Esophagus (tissue), 2 donors: ENCODE results near the gene SDHB. TPM values are rescaled to one million over a fixed set of nuclear protein-coding genes. Genes with fewer than 3 reads are reported as not detected.
"Not testable (repeated sequence)": the region's sequence is repeated elsewhere in the genome, so short reads cannot be mapped to it uniquely, and the experiment has no call there.

Source experiments
- H3K27ac ChIP-seq, 2 donors: one replicate each; pipeline ENCODE4 v1.5.1; 2013; ENCODE audit warnings: low read depth in 2 of 2, mild to moderate bottlenecking in 2 of 2, inconsistent platforms in 1 of 2, low read length in 1 of 2, moderate library complexity in 1 of 2
- H3K27me3 ChIP-seq, 2 donors: one replicate each; pipeline ENCODE4 v1.6.1; 2013; ENCODE audit warnings: low read length in 2 of 2, control low read depth in 1 of 2, mild to moderate bottlenecking in 1 of 2; ENCODE audit not compliant: insufficient read depth in 2 of 2, control insufficient read depth in 1 of 2
- H3K36me3 ChIP-seq, 2 donors: one replicate each; pipeline ENCODE4 v1.6.1; 2013; ENCODE audit warnings: low read length in 1 of 2; ENCODE audit not compliant: control insufficient read depth in 2 of 2, insufficient read depth in 2 of 2
- H3K4me1 ChIP-seq, 2 donors: one replicate each; pipeline ENCODE4 v1.6.1; 2013; ENCODE audit warnings: low read length in 1 of 2; ENCODE audit not compliant: control insufficient read depth in 2 of 2, insufficient read depth in 2 of 2
- H3K4me3 ChIP-seq, 2 donors: one replicate each; pipeline ENCODE4 v1.5.1; 2013; ENCODE audit warnings: low read length in 2 of 2, mild to moderate bottlenecking in 2 of 2, low read depth in 1 of 2, moderate library complexity in 1 of 2
- H3K9me3 ChIP-seq, 2 donors: one replicate each; pipeline ENCODE4 v1.6.1; 2013; ENCODE audit warnings: mild to moderate bottlenecking in 2 of 2, low read depth in 1 of 2, low read length in 1 of 2, moderate library complexity in 1 of 2; ENCODE audit not compliant: control insufficient read depth in 2 of 2, insufficient read depth in 1 of 2
- WGBS, 2 donors: extraction: QIAGEN DNeasy Blood & Tissue Kit; methylation state at CpG; one replicate each; pipeline ENCODE4 v1.1.7; 2013; 5-methylcytosine and 5-hydroxymethylcytosine counted together
- polyA plus RNA-seq, 2 donors: library from polyadenylated mRNA; stranded (reverse); fragments of 200-250 nt; gene quantifications; one replicate each; pipeline ENCODE4 v1.2.3, GENCODE V29; 2013
- donor health status: healthy with polysubstance abuse.
- donor health status: Bipolar disorder and iron deficiency.

Gene SDHB
- polyA plus RNA-seq, 2 donors = 36.5 to 102 TPM

- Histone ChIP-seq H3K9me3 (peaks cover 0 to 2% of the 10 kb centered on the region in 2 donors), H3K36me3 (no peaks in the 10 kb centered on the region), H3K4me1 (no peaks in the 10 kb centered on the region), H3K4me3 (no peak overlapping the region), H3K27me3 (no peaks in the 10 kb centered on the region), H3K27ac (no peak overlapping the region)
- 81 to 83% methylated on average over 11 of the region's 11 CpGs for WGBS, 2 donors
Observed at GRCh38 chr1:17066361-17067068, 12.7 kb upstream of the SDHB start.

GRCh38 chr1:17065666-17066065 is 11.8 kb upstream of the SDHB start:
- Histone ChIP-seq H3K36me3 (no peaks in the 10 kb centered on the region), H3K4me3 (no peak overlapping the region), H3K4me1 (no peaks in the 10 kb centered on the region), H3K9me3 (peaks cover 0 to 2% of the 10 kb centered on the region in 2 donors), H3K27me3 (no peaks in the 10 kb centered on the region), H3K27ac (no peak overlapping the region)
- 78 to 79% methylated on average over 7 of the region's 7 CpGs for WGBS, 2 donors

GRCh38 chr1:17062751-17063150 is 8.9 kb upstream of the SDHB start:
- H3K27ac ChIP-seq, H3K27me3 ChIP-seq: not testable (repeated sequence)
- WGBS, 2 donors = 66 to 75% methylated on average over 7 of the region's 7 CpGs

GRCh38 chr1:17061892-17062291 is 8.1 kb upstream of the SDHB start:
- 78 to 83% methylated on average over 2 of the region's 2 CpGs for WGBS, 2 donors
- no peaks in the 10 kb centered on the region for H3K36me3 ChIP-seq
- no peaks in the 10 kb centered on the region for H3K4me1 ChIP-seq

More at GRCh38 chr1:17062751-17063150, 8.9 kb upstream of the SDHB start:
- not testable (repeated sequence) for H3K4me3 ChIP-seq, H3K36me3 ChIP-seq, H3K9me3 ChIP-seq, H3K4me1 ChIP-seq

GRCh38 chr1:17061486-17061885 is 7.7 kb upstream of the SDHB start:
- no peaks in the 10 kb centered on the region for H3K36me3 ChIP-seq
- H3K27ac ChIP-seq = no peak overlapping the region
- WGBS, 2 donors = 82% methylated on average over 3 of the region's 3 CpGs
- no peak overlapping the region for H3K4me3 ChIP-seq
- H3K4me1 ChIP-seq = no peaks in the 10 kb centered on the region
- H3K27me3 ChIP-seq = no peaks in the 10 kb centered on the region
- H3K9me3 ChIP-seq = peaks cover 0 to 2% of the 10 kb centered on the region in 2 donors

More at GRCh38 chr1:17061892-17062291, 8.1 kb upstream of the SDHB start:
- Histone ChIP-seq H3K9me3 (peaks cover 0 to 2% of the 10 kb centered on the region in 2 donors), H3K27me3 (no peaks in the 10 kb centered on the region), H3K27ac (no peak overlapping the region), H3K4me3 (no peak overlapping the region)

- Histone ChIP-seq H3K27ac (no peak overlapping the region), H3K4me1 (no peaks in the 10 kb centered on the region), H3K36me3 (no peaks in the 10 kb centered on the region), H3K27me3 (no peaks in the 10 kb centered on the region), H3K9me3 (peaks cover 0 to 2% of the 10 kb centered on the region in 2 donors), H3K4me3 (no peak overlapping the region)
- 57 to 60% methylated on average over 11 of the region's 11 CpGs for WGBS, 2 donors
Observed at GRCh38 chr1:17060306-17060749, 6.5 kb upstream of the SDHB start.

GRCh38 chr1:17059391-17060305 is 5.8 kb upstream of the SDHB start:
- Histone ChIP-seq H3K9me3 (no peaks in the 10 kb centered on the region), H3K4me3 (no peak overlapping the region), H3K4me1 (no peaks in the 10 kb centered on the region), H3K27me3 (no peaks in the 10 kb centered on the region), H3K36me3 (no peaks in the 10 kb centered on the region), H3K27ac (no peak overlapping the region)
- 39 to 40% methylated on average over 12 of the region's 12 CpGs for WGBS, 2 donors

GRCh38 chr1:17056551-17056950 is 2.7 kb upstream of the SDHB start:
- Histone ChIP-seq H3K4me3 (no peak overlapping the region), H3K27me3 (no peaks in the 10 kb centered on the region), H3K27ac (no peak overlapping the region), H3K36me3 (no peaks in the 10 kb centered on the region), H3K4me1 (peaks cover 0 to 4% of the 10 kb centered on the region in 2 donors), H3K9me3 (no peaks in the 10 kb centered on the region)
- 78 to 82% methylated on average over 4 of the region's 4 CpGs for WGBS, 2 donors

- H3K9me3 ChIP-seq = no peaks in the 10 kb centered on the region
- no peaks in the 10 kb centered on the region for H3K27me3 ChIP-seq
- no peaks in the 10 kb centered on the region for H3K36me3 ChIP-seq
- no peak overlapping the region for H3K27ac ChIP-seq
- no peak overlapping the region for H3K4me3 ChIP-seq
- H3K4me1 ChIP-seq = peaks cover 0 to 4% of the 10 kb centered on the region in 2 donors
- 94 to 95% methylated on average over 7 of the region's 7 CpGs for WGBS, 2 donors
Observed at GRCh38 chr1:17055801-17056200, 2.0 kb upstream of the SDHB start.
